NCI-H1092 (cell line): ENCODE results near the gene BDKRB1.

Experiments used
- DNase-seq: peaks from one replicate; lab custom pipeline; 2025; lab: John Stamatoyannopoulos, UW

BDKRB1 gene

DNA sequence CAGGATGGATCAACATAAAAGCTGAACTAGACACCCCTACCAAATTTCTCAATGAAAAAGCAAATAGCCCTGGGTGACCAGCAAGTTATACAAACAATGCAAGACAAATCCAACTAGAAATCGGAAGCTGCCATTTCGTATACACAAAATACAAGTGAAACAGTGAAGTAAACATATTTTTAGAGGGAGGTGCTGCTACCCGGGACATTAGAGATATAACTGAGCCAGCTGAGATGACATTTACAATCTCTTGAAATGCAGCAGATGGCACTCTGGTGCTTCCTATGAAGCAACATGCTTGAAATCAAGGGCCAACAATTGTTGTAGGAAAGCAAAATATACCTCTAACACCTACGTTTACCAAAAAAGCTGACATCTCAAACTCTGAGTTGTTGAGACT, 25.5 kb downstream of the BDKRB1 start:
- DNase-seq: no peak

DNA sequence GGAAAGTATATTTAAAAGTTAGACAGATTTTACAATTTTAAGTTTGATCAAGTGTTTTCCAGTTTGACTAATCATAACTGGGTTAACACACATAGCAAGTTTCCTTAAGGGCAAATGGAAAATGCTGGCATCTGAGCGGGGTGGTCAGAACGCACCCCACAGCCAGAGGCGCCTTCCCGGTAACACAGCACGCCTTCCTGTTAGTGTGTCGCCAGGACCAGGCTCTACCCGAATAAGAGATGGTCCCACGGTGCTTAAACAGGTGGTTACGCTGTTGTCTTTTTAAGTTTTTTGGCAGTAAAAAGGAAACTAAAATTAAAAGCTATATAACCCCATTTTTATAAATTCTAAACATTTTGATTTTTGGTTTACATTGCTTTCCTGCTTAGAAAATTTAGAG, 28.0 kb downstream of the BDKRB1 start:
- DNase-seq: no peak

GRCh38 chr14:96284430-96284829, 28.4 kb downstream of the BDKRB1 start:
- no peak for DNase-seq

DNA sequence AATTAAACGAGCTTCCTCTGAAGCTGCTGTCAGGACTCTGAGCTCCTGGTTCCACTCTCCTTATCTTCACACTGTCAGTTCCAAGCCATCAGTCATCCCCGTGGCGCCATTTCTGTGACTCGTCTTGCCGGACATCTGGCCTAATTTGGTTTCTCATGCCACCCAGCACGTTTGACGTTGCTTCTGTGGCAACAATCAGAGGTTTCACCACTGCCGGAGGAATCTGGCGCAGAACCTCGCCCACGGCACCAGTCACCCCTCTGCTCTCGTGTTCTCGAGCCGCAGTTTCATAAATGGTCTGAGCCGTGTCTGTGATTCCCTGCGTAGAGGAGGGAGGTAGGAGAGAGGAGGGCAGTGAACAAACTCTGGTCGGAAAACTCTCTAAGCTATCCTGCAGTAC, 29.7 kb downstream of the BDKRB1 start:
- no peak for DNase-seq

DNA sequence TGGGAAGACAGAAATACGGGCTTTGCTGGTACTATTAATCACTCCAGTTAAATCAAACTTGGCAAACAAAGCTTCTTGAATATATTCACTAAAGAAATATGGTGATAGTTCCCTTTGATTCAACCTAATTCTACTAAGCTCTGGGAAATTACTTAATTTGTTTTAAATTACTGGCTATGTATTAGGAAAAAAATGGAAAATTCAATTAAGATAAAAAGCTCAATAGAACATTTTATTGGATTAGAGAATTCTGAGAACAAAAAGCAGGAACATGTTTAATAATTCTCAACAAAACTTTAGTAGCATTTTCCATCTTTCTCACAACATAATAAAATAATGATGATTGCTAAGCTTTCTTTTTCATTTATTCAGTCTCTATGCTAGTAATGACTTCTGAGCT, 30.2 kb downstream of the BDKRB1 start:
- DNase-seq: no peak

DNA sequence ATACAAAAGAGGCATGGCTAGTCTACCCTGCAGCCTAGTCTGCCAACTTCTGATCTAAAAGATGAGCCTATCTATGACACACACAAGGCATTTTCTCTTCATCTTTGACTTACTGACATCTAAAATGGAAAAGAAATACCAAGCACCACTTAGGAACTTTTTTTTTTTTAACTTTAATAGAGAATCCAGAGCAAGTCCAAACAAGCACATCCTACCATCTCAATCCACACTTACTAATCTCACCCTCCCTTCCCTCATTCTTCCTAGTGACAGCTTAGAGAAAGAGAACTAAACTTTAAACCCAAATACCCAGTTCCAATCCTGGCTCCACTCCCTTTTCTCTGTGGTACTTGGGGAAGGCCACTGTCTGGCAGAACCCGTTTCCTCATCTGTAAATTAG, 31.8 kb downstream of the BDKRB1 start:
- no peak for DNase-seq

DNA sequence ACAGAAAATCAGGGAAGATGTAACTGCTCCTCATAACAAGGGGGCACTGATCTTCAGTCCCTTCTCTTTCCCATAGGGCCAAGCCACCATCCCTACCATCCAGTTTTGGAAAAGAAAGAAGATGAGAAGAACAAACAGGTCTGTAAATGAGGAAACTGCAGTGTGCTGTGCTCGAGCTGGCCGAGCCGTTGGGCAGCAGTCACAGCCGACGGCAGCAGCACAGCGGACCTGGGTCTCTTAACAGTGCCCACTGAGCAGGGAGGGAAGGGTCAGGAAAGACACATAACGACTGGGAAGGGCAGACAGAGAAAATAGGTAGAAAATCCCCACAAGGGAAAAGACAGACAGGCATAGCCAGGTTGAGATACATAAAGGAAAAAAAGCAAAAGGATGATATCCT, 38.2 kb downstream of the BDKRB1 start:
- no peak for DNase-seq

DNA sequence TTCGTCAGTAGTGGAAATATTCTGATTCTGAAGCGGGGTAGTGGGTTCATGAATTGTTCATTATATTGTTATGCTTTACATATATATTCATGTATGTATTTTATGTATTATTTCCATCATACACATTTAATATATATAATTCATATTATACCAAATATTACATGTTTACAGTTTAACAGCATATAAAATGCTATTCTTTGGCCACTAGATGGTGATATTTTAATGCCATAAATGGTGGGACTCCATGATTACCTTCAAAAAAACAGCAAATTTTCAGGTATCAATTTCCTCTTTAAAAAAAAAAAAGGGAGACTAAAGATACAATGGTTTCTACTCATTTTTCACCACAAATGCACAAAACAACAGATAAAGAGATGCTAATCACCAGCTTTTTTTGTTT, 41.0 kb downstream of the BDKRB1 start:
- DNase-seq: no peak

DNA sequence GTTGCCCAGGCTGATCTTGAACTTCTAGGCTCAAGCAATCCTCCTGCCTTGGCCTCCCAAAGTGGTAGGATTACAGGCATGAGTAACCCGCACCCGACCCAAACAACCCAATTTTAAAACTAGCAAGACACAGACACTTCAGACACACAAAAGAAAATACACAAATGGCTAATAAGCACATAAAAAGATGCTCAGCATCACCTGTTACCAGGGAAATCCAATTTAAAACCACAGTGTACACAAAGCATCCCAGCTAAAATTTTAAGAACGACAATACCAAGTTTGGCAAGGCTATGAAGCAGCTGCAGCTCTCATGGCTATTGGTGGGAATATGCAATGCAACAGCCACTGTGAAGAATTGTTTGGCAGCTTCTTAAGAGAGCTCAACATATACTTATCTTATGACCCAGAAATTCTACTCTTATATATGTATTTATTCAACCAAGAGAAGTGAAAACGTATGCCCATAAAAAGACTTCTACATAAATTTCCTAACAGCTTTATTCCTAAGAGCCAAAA, 42.0 kb downstream of the BDKRB1 start:
- DNase-seq: no peak

GRCh38 chr14:96299441-96299840, 43.4 kb downstream of the BDKRB1 start:
- no peak for DNase-seq

DNA sequence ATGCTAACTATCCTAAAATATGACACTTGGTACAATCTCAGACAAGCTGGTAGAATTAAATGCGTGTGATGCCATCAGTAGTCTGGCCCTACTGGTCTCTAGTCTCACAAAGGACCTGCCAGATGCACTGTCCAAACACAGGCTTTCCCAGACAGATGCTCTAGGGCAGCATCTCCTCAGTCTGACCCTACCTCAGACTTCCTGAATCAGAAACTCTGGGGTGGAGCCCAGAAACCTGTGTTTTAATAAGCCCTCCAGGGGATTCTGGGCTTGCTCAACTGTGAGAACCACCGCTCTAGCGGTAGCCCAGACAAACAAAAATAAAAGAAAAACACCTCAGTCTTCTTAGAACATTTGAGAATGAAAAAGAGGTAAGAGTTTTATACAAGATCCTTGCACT, 48.0 kb downstream of the BDKRB1 start:
- DNase-seq: no peak

DNA sequence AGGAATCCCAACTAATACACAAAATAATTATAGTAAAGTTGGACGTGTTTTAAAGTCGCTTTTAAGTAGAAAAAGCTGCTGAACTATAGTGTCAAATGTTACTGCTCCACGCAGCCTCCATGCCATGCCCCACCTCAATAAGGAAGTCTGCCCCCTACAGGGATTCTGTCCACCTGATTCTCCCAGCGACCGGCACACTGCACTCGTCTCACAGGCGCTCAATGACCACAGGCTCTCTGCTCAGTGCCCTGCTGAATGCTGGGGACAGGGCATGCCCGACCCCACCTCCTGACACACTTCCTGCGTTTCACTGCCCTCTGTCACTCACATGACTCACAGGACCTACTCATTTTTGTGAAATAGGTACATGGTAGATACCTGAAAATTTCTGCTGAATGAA, 48.9 kb downstream of the BDKRB1 start:
- no peak for DNase-seq

- no peak for DNase-seq
Measured at GRCh38 chr14:96307434-96307833, 51.4 kb downstream of the BDKRB1 start.

- DNase-seq: no peak
Measured at GRCh38 chr14:96309133-96309895, 53.3 kb downstream of the BDKRB1 start.

GRCh38 chr14:96309896-96310330, 53.9 kb downstream of the BDKRB1 start:
- DNase-seq: no peak

DNA sequence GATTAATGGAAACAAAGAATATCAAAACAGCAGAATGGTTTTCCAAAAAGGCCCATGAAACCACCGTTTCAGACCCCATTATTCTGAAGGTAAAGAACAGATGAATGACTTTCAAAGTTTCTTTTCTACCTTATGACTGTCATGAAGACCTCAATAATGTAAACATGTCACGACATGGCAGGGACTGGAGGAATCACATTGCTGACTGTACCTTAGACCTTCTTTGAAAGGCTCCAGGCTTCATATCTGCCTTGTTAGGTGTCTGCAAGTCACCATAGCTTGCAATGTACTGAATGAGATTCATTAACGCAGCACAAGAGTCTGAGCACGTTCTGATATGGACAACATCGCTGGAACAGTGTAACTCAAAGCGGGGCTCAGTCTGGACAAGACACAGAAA, 54.9 kb downstream of the BDKRB1 start:
- DNase-seq: no peak
